Endothelial cell of umbilical vein (primary cell): ENCODE data around the gene CFHR2. TPM values are rescaled to one million over a fixed set of nuclear protein-coding genes. Genes with fewer than 3 reads are reported as not detected.

ENCODE experiments used
- BruUV-seq: library from RNA; stranded (reverse); fragments of 400-500 nt; replicated peaks from 2 replicates; lab custom pipeline; 2021; lab: Mats Ljungman, UMichigan
- CTCF ChIA-PET: fragments of 300-600, 350-600 bp; sonication (Branson Sonifier 250); formaldehyde crosslinking; loops from one replicate; lab custom pipeline; 2021; ENCODE audit warnings: antibody characterized with exemption, inconsistent platforms; lab: Charles Lee
- POLR2A ChIA-PET: fragments of 300-600, 350-600 bp; sonication (Branson Sonifier 250); formaldehyde crosslinking; loops from one replicate; lab custom pipeline; 2021; ENCODE audit warnings: antibody characterized with exemption, inconsistent platforms; lab: Charles Lee
- DNase-seq: peaks from one replicate; pipeline ENCODE4 v3.0.0-alpha.2; 2011; ENCODE audit warnings: low read depth, low spot score
- FAIRE-seq: peaks from 2 replicates; lab custom pipeline; 2011; peaks lifted over from hg19 to GRCh38; lab: Jason Lieb, UNC
- H2AFZ ChIP-seq: 2 replicates; pipeline ENCODE4 v1.6.0; 2012; ENCODE audit warnings: low read depth, low read length, control low read depth, inconsistent platforms
- H3K27ac ChIP-seq: 2 replicates; pipeline ENCODE4 v1.5.1; 2011; ENCODE audit warnings: low read depth, mild to moderate bottlenecking, control low read depth, low read length, moderate library complexity; ENCODE audit not compliant: insufficient read depth
- H3K27me3 ChIP-seq, 2 experiments: 2 replicates each; pipeline versions ENCODE4 v1.6.0 to v1.6.1; 2011; ENCODE audit warnings: low read length in 2 of 2, mixed read lengths in 1 of 2; ENCODE audit not compliant: control insufficient read depth in 2 of 2, insufficient read depth in 2 of 2
- H3K36me3 ChIP-seq, 2 experiments: 2 replicates in 1 of 2; 3 replicates in 1 of 2; pipeline ENCODE4 v1.5.1; 2011; ENCODE audit warnings: low read length in 2 of 2, mild to moderate bottlenecking in 1 of 2, moderate library complexity in 1 of 2; ENCODE audit not compliant: control insufficient read depth in 2 of 2, insufficient read depth in 2 of 2; ENCODE audit errors: extremely low read depth in 1 of 2
- H3K4me1 ChIP-seq: 3 replicates; pipeline ENCODE4 v1.5.1; 2011; ENCODE audit warnings: mild to moderate bottlenecking, low read length; ENCODE audit not compliant: control insufficient read depth, insufficient read depth; ENCODE audit errors: extremely low read depth
- H3K4me2 ChIP-seq: 2 replicates; pipeline ENCODE4 v1.6.1; 2011; ENCODE audit warnings: low read length, control low read depth, mixed read lengths; ENCODE audit not compliant: insufficient read depth
- H3K4me3 ChIP-seq, 3 experiments: fragments of 200-600 bp in 1 of 3; sonication (generic), shearing (Covaris generic) in 1 of 3; replicated peaks in 1 of 3; 2 replicates each; pipeline ENCODE4 v1.5.1; 2011 to 2016; ENCODE audit warnings: control low read depth in 3 of 3, low read length in 3 of 3, mild to moderate bottlenecking in 2 of 3, inconsistent platforms in 1 of 3, low read depth in 1 of 3, moderate library complexity in 1 of 3; ENCODE audit not compliant: insufficient read depth in 1 of 3
- H3K79me2 ChIP-seq: 2 replicates; pipeline ENCODE4 v1.6.0; 2012; ENCODE audit warnings: low read length, inconsistent platforms; ENCODE audit not compliant: control insufficient read depth, insufficient read depth
- H3K9ac ChIP-seq: replicated peaks from 2 replicates; pipeline ENCODE3; 2011; ENCODE audit warnings: low read length, control low read depth; ENCODE audit not compliant: insufficient read depth; ENCODE audit errors: extremely low read depth
- H3K9me1 ChIP-seq: replicated peaks from 3 replicates; pipeline ENCODE4 v1.6.0; 2011; ENCODE audit warnings: mild to moderate bottlenecking, low read length; ENCODE audit not compliant: control insufficient read depth, insufficient read depth; ENCODE audit errors: extremely low read depth
- H3K9me3 ChIP-seq: replicated peaks from 2 replicates; pipeline ENCODE4 v1.5.1; 2012; ENCODE audit warnings: low read length, inconsistent platforms; ENCODE audit not compliant: control insufficient read depth, insufficient read depth
- H4K20me1 ChIP-seq: replicated peaks from 2 replicates; pipeline ENCODE3; 2011; ENCODE audit warnings: mild to moderate bottlenecking, low read length; ENCODE audit not compliant: control insufficient read depth, insufficient read depth; ENCODE audit errors: extremely low read depth
- CTCF ChIP-seq, 2 donors: IDR thresholded peaks; 1 replicate in 1 of 2; 2 replicates in 1 of 2; pipeline ENCODE4 v1.5.1; 2011; ENCODE audit warnings: low read length in 2 of 2, mild to moderate bottlenecking in 2 of 2, moderate library complexity in 2 of 2, control low read depth in 1 of 2, inconsistent platforms in 1 of 2, low read depth in 1 of 2; ENCODE audit not compliant: insufficient read depth in 1 of 2; ENCODE audit errors: extremely low read depth in 1 of 2
- EZH2 ChIP-seq: IDR thresholded peaks from 2 replicates; pipeline ENCODE4 v1.6.1; 2012; ENCODE audit warnings: borderline replicate concordance, low read depth, mild to moderate bottlenecking, moderate library complexity, low read length, inconsistent platforms; ENCODE audit not compliant: severe bottlenecking
- FOS ChIP-seq: IDR thresholded peaks from 2 replicates; pipeline ENCODE4 v1.6.1; 2011; ENCODE audit warnings: mild to moderate bottlenecking, low read length, moderate library complexity, borderline replicate concordance; ENCODE audit not compliant: insufficient read depth
- GATA2 ChIP-seq: IDR thresholded peaks from 2 replicates; pipeline ENCODE4 v1.7.0; 2011; ENCODE audit warnings: low read depth, mild to moderate bottlenecking, moderate library complexity, mixed read lengths, low read length; ENCODE audit not compliant: insufficient read length, insufficient read depth
- JUN ChIP-seq: IDR thresholded peaks from 2 replicates; pipeline ENCODE4 v1.6.1; 2011; ENCODE audit warnings: borderline replicate concordance, low read depth; ENCODE audit not compliant: insufficient read length, insufficient read depth
- MAX ChIP-seq: IDR thresholded peaks from 2 replicates; pipeline ENCODE4 v1.6.1; 2011; ENCODE audit not compliant: insufficient read depth, insufficient read length
- MYC ChIP-seq: IDR thresholded peaks from one replicate; pipeline ENCODE4 v1.6.1; 2011; ENCODE audit warnings: mild to moderate bottlenecking, low read depth, low read length
- POLR2A ChIP-seq: IDR thresholded peaks from 2 replicates; pipeline ENCODE4 v1.6.1; 2012; ENCODE audit warnings: low read depth, mild to moderate bottlenecking, control low read depth, low read length
- POLR2AphosphoS5 ChIP-seq: IDR thresholded peaks from 2 replicates; pipeline ENCODE4 v1.6.1; 2012; ENCODE audit warnings: low read depth, mild to moderate bottlenecking, control low read depth, low read length, moderate library complexity; ENCODE audit not compliant: insufficient read depth
- dilution Hi-C: fragments of 300-500 bp; cut with MboI; formaldehyde crosslinking; loops from one replicate; pipeline ENCODE4 v1.15.0; 2019; ENCODE audit warnings: low sequenced_read_pairs; ENCODE audit not compliant: extremely low pct_ligation_motif_present
- intact Hi-C: fragments of 100-400 bp; cut with micrococcal nuclease; formaldehyde crosslinking; loops from one replicate; pipeline ENCODE4 v1.10.0; 2022
- polyA plus RNA-seq, 4 experiments: library from polyadenylated mRNA; depleted of rRNA in 3 of 4; stranded (reverse) in 3 of 4; unstranded in 1 of 4; fragments of >200 nt; gene quantifications; 2 replicates each; pipeline versions ENCODE4 v1.2.1 to v1.2.3, GENCODE V29; 2011 to 2012; ENCODE audit warnings: missing spikeins in 1 of 4
- total RNA-seq: library from RNA; stranded (reverse); gene quantifications from 2 replicates; pipeline ENCODE4 v1.2.3, GENCODE V29; 2021

Gene CFHR2
- total and polyA plus RNA-seq, 2 donors (not counting 3 experiments of a cell fraction or from before 2014, with no cell fraction given), result not detected

- ChIA-PET POLR2A (no interaction called here), CTCF (no interaction called here)
- Histone ChIP-seq H3K27ac (no peak overlapping the region), H3K9me3 (no peaks in the 10 kb centered on the region), H2AFZ (no peak overlapping the region), H3K79me2 (no peaks in the 10 kb centered on the region), H3K4me3 (no peak overlapping the region), H3K36me3 (no peaks in the 10 kb centered on the region), H3K4me1 (no peaks in the 10 kb centered on the region), H3K4me2 (no peak overlapping the region), H3K27me3 (no peaks in the 10 kb centered on the region), H3K9me1 (no peaks in the 10 kb centered on the region), H4K20me1 (no peaks in the 10 kb centered on the region), H3K9ac (no peak overlapping the region)
- FAIRE-seq (no peak), DNase-seq (no peak)
- dilution Hi-C loops (no loop called here), intact Hi-C loops (no loop called here)
- BruUV-seq, result no TSS peak
- TF ChIP-seq MAX, result no peak
- no peak for TF ChIP-seq FOS
- TF ChIP-seq EZH2, result no peak
- TF ChIP-seq CTCF (IDR thresholded peaks at IDR 0.05; ENCODE audit: extremely low read depth in 1 of 2, insufficient read depth in 1 of 2, low read depth in 1 of 2, low read length in 2 of 2), result no peak
- no peak for TF ChIP-seq GATA2
- TF ChIP-seq POLR2A, result no peak
- TF ChIP-seq MYC, result no peak
- TF ChIP-seq POLR2AphosphoS5, result no peak
- no peak for TF ChIP-seq JUN
Measured at GRCh38 chr1:197003132-197003531, 59.6 kb downstream of the CFHR2 start.
